Gastroesophageal sphincter (tissue), 4 donors: ENCODE measurements around the gene MAP3K4. TPM values are rescaled to one million over a fixed set of nuclear protein-coding genes. Genes with fewer than 3 reads are reported as not detected.

Experiments used
- ATAC-seq: fragments of 150-250 bp; one replicate; pipeline ENCODE4 v1.9.1; 2016; ENCODE audit warnings: mild to moderate bottlenecking, moderate library complexity
- H3K27ac ChIP-seq, 4 donors: fragments of 200-600 bp; sonication (generic) in 3 of 4; 1 replicate in 3 of 4; 2 replicates in 1 of 4; pipeline ENCODE4 v1.5.1; 2016 to 2019
- H3K27me3 ChIP-seq: fragments of 200-600 bp; sonication (generic); one replicate; pipeline ENCODE4 v1.5.1; 2019
- H3K36me3 ChIP-seq, 2 donors: fragments of 200-600 bp; sonication (generic); one replicate each; pipeline ENCODE4 v1.5.1; 2019; ENCODE audit warnings: control low read depth in 1 of 2
- H3K4me1 ChIP-seq, 3 donors: fragments of 200-600 bp; sonication (generic); 1 replicate in 2 of 3; 2 replicates in 1 of 3; pipeline ENCODE4 v1.5.1; 2016 to 2019; ENCODE audit warnings: control low read depth in 2 of 3
- H3K4me3 ChIP-seq, 2 donors: fragments of 200-600 bp; sonication (generic); one replicate each; pipeline ENCODE4 v1.5.1; 2019; ENCODE audit warnings: mild to moderate bottlenecking in 1 of 2, moderate library complexity in 1 of 2
- H3K9me3 ChIP-seq, 3 donors: fragments of 200-600 bp; sonication (generic); one replicate each; pipeline ENCODE4 v1.5.1; 2017 to 2019; ENCODE audit warnings: control low read depth in 2 of 3
- EP300 ChIP-seq: sonication (generic); formaldehyde crosslinking; IDR thresholded peaks from one replicate; pipeline ENCODE4 v1.6.1; 2017; ENCODE audit warnings: antibody characterized with exemption, mild to moderate bottlenecking
- POLR2A ChIP-seq, 2 donors: fragments of 450-650 bp; IDR thresholded peaks; one replicate each; pipeline ENCODE4 v1.6.1; 2017; ENCODE audit warnings: antibody characterized with exemption in 2 of 2, mild to moderate bottlenecking in 2 of 2, moderate library complexity in 1 of 2
- POLR2AphosphoS5 ChIP-seq: sonication (generic); formaldehyde crosslinking; IDR thresholded peaks from one replicate; pipeline ENCODE4 v1.6.1; 2017; ENCODE audit warnings: antibody characterized with exemption
- WGBS, 2 donors: methylation state at CpG; one replicate each; pipeline ENCODE4 v1.1.5; 2018; ENCODE audit warnings: low coverage in 1 of 2; 5-methylcytosine and 5-hydroxymethylcytosine counted together
- total RNA-seq, 4 donors: library from RNA; depleted of rRNA; stranded (reverse); fragments of >200 nt; gene quantifications; one replicate each; pipeline ENCODE4 v1.1.0, GENCODE V29; 2016
- TF ChIP-seq, protein P1 (sequence below), 4 experiments: fragments of 200-600 bp in 2 of 4; fragments of 450-650 bp in 2 of 4; sonication (generic) in 1 of 4; IDR thresholded peaks; one replicate each; pipeline ENCODE4 v1.5.1; 2017 to 2019; ENCODE audit warnings: antibody characterized with exemption in 4 of 4, mild to moderate bottlenecking in 2 of 4, moderate library complexity in 2 of 4

The MAP3K4 gene
- total RNA-seq, 4 donors from 2014 or later: 23.0 to 29.3 (median 26.8) TPM

DNA sequence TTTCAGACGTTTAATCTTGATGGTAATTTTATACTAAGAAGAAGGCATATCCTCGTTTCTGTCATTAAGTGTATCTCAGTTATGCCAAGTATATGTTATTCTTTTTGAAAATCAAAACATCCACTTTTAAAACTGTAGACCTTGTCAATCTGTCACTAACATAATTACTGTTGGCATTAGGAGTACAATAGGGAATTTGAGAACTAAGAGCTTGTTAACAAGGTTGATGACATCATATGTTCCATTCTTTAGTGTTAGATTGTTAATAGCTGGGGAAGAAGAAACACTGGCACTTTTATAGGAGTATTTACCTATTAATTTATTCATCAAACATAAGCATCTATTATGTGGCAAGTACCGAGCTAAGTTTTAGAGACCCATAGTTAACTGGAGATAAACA lies 76.2 kb downstream of the MAP3K4 start:
- no peak overlapping the region for H3K4me3 ChIP-seq
- WGBS, 2 donors: 62 to 65% methylated on average over 3 of the region's 3 CpGs
- no peak for ATAC-seq

DNA sequence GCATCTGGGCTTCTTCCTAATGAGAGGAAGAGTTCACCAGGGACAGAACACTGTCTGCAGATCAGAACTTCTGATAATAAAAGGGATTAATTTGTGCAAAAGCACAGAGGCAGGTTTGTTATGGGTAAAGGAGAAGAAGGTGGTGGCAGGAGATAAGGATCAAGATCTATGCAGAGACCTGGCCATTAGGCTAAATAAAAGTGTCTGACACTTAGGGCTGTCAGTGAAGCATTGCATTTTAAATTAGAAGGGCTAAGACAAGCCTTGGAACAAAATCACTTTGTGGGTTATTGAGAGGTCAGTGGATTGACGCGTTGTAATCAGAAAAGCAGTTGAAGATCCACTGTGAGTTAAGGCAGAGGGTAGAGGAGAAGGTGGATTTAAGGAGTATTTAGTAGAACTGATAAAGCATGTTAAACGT lies 76.8 kb downstream of the MAP3K4 start:
- ATAC-seq: no peak
- Histone ChIP-seq H3K4me3 (no peak overlapping the region), H3K9me3 (no peaks in the 10 kb centered on the region), H3K27me3 (no peaks in the 10 kb centered on the region), H3K36me3 (peaks cover 0 to 8% of the 10 kb centered on the region in 2 donors), H3K27ac (no peak overlapping the region), H3K4me1 (no peaks in the 10 kb centered on the region)
- WGBS, 2 donors: 89 to 93% methylated on average over 3 of the region's 3 CpGs
- TF ChIP-seq POLR2AphosphoS5 (no peak), EP300 (no peak), POLR2A (IDR thresholded peaks at IDR 0.05) (no peak)

More for the DNA sequence above, 76.2 kb downstream of the MAP3K4 start:
- TF ChIP-seq, protein P1, sequence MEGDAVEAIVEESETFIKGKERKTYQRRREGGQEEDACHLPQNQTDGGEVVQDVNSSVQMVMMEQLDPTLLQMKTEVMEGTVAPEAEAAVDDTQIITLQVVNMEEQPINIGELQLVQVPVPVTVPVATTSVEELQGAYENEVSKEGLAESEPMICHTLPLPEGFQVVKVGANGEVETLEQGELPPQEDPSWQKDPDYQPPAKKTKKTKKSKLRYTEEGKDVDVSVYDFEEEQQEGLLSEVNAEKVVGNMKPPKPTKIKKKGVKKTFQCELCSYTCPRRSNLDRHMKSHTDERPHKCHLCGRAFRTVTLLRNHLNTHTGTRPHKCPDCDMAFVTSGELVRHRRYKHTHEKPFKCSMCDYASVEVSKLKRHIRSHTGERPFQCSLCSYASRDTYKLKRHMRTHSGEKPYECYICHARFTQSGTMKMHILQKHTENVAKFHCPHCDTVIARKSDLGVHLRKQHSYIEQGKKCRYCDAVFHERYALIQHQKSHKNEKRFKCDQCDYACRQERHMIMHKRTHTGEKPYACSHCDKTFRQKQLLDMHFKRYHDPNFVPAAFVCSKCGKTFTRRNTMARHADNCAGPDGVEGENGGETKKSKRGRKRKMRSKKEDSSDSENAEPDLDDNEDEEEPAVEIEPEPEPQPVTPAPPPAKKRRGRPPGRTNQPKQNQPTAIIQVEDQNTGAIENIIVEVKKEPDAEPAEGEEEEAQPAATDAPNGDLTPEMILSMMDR (IDR thresholded peaks at IDR 0.05): no peak
- no peak for TF ChIP-seq POLR2AphosphoS5
- TF ChIP-seq EP300: no peak
- TF ChIP-seq POLR2A (IDR thresholded peaks at IDR 0.05): no peak
- Histone ChIP-seq H3K27ac (no peak overlapping the region), H3K36me3 (peaks cover 0 to 5% of the 10 kb centered on the region in 2 donors), H3K4me1 (no peaks in the 10 kb centered on the region), H3K9me3 (no peaks in the 10 kb centered on the region), H3K27me3 (no peaks in the 10 kb centered on the region)

DNA sequence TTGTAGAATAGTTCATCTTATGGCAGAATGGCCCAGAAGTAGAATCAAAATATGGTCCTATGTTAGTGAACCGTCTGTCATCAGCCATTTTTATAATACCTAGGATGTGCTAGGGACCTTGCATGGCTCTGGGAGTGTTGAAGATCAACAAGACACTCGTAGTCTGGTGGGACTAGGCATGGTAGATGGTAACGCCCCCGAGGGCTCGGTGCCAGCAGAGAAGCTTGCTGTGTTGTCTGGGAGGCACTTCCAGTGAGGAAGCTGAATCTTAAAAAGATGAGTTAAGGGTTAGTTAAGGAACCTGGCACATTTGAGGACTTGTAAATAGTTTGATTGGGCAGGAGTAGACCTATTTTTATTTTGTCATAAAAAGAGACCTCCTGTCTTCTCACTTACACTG lies 82.4 kb downstream of the MAP3K4 start:
- no peak overlapping the region for H3K27ac ChIP-seq
- 63 to 86% methylated on average over 5 of the region's 5 CpGs for WGBS, 2 donors
- ATAC-seq: no peak

DNA sequence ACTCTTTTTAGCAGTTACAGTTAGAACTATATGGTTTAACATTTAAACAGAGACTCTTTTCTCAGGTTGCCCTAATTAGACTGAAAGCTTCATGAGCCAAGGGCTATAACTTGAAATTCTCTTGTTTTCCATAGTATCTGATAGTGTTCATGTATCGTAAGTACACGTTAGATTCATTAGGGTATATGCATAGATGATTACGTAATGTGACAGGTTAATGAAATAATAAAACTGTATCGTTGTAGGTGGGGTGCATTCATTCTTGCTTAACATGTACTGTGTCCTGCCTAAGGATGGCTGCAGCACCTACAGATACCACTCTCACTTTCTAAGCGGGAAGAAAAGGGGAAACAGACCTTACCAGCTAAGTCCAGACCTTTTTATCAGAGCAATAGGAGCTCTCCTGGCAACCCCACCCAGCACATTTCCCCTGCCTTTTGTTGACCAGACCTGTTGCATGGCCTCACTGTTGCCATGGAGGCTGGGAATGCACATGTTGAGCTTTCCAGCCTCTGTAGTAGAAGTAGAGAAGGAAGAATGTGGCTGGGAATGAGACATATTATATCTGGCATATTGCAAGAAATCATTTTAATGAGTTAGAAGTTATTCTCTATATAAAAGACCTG lies 83.0 kb downstream of the MAP3K4 start:
- ATAC-seq: no peak
- Histone ChIP-seq H3K4me3 (no peak overlapping the region), H3K36me3 (peaks cover 0 to 69% of the 10 kb centered on the region in 2 donors), H3K4me1 (no peaks in the 10 kb centered on the region), H3K9me3 (no peaks in the 10 kb centered on the region), H3K27ac (no peak overlapping the region), H3K27me3 (no peaks in the 10 kb centered on the region)
- WGBS, 2 donors: 85 to 89% methylated on average over 4 to 5 of the region's 5 CpGs
- TF ChIP-seq POLR2AphosphoS5: no peak
- no peak for TF ChIP-seq EP300

More for the DNA sequence above, 82.4 kb downstream of the MAP3K4 start:
- H3K36me3 ChIP-seq: peaks cover 0 to 63% of the 10 kb centered on the region in 2 donors
- no peak overlapping the region for H3K4me3 ChIP-seq
- H3K27me3 ChIP-seq: no peaks in the 10 kb centered on the region
- no peaks in the 10 kb centered on the region for H3K4me1 ChIP-seq
- H3K9me3 ChIP-seq: no peaks in the 10 kb centered on the region
- TF ChIP-seq EP300: no peak
- no peak for TF ChIP-seq POLR2A (IDR thresholded peaks at IDR 0.05)
- TF ChIP-seq, protein P1 (IDR thresholded peaks at IDR 0.05): no peak
- no peak for TF ChIP-seq POLR2AphosphoS5

DNA sequence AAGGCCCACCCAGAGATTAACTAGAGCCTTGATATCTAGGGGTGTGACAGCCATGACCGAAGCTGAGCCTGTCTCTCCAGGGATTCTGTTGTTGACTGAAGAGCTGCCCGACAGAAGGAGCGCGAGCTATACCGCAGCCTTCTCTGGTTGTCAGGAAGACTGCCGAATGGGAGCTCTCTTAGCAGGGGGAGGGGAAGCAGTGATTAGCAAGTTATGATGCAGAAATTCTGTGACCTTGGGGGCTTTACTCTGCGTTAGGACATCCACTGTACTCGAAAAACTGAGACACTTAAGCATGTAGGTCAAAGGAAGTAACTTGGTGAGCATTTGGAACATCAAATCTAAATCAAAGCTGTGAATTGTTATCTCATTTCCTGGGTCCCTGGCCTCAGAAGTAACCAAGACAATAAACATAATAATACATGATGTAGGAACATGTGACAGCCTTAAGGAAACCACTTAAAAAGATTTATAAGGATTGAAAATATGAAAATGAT lies 84.7 kb downstream of the MAP3K4 start:
- Histone ChIP-seq H3K4me1 (no peaks in the 10 kb centered on the region), H3K9me3 (no peaks in the 10 kb centered on the region), H3K36me3 (peaks cover 0 to 80% of the 10 kb centered on the region in 2 donors), H3K27me3 (no peaks in the 10 kb centered on the region), H3K4me3 (no peak overlapping the region), H3K27ac (no peak overlapping the region)
- ATAC-seq: no peak
- WGBS, 2 donors: 79 to 95% methylated on average over 4 to 6 of the region's 8 CpGs
- TF ChIP-seq, protein P1 (IDR thresholded peaks at IDR 0.05): no peak
- TF ChIP-seq EP300: no peak
- TF ChIP-seq POLR2A (IDR thresholded peaks at IDR 0.05): no peak
- no peak for TF ChIP-seq POLR2AphosphoS5
